A549 (cell line): ENCODE measurements around the gene MAP3K7CL. TPM values are rescaled to one million over a fixed set of nuclear protein-coding genes. Genes with fewer than 3 reads are reported as not detected.

Experiments
- ATAC-seq, 2 experiments: fragments of 200-7000 bp in 1 of 2; fragments of >200 bp in 1 of 2; cut with Nextera tagmentation in 1 of 2; cut with Tn5 transposase in 1 of 2; 3 replicates each; pipeline versions ENCODE4 v1.8.0 to v1.9.1; 2018 to 2020; ENCODE audit warnings: mild to moderate bottlenecking in 1 of 2, moderate library complexity in 1 of 2
- CTCF ChIA-PET: fragments of 300-600 bp; sonication (Branson Sonifier 250); formaldehyde crosslinking; extraction: SDS; loops from one replicate; lab custom pipeline; 2021; ENCODE audit warnings: antibody characterized with exemption, inconsistent platforms; lab: Yijun Ruan, JAX
- POLR2A ChIA-PET: fragments of 350-600 bp; formaldehyde crosslinking; extraction: SDS; loops from one replicate; lab custom pipeline; 2021; ENCODE audit warnings: antibody characterized with exemption, inconsistent platforms; lab: Yijun Ruan, JAX
- DNase-seq, 2 experiments: peaks; one replicate each; pipeline versions ENCODE4 v3.0.0 to v3.0.0-alpha.2; 2011 to 2016; ENCODE audit warnings: low read depth in 1 of 2, low spot score in 1 of 2
- FAIRE-seq: peaks from 2 replicates; lab custom pipeline; 2011; peaks lifted over from hg19 to GRCh38; lab: Jason Lieb, UNC
- H3K27ac ChIP-seq, 2 experiments: fragments of >200 bp; sonication (Bioruptor Twin); formaldehyde crosslinking; 3 replicates each; pipeline ENCODE4 v1.5.1; 2016 to 2017
- H3K4me1 ChIP-seq: fragments of >200 bp; sonication (Bioruptor Twin); formaldehyde crosslinking; 3 replicates; pipeline ENCODE4 v1.6.1; 2016
- H3K4me2 ChIP-seq: fragments of >200 bp; sonication (Bioruptor Twin); formaldehyde crosslinking; 3 replicates; pipeline ENCODE4 v1.6.1; 2016
- H3K4me3 ChIP-seq: fragments of >200 bp; sonication (Bioruptor Twin); formaldehyde crosslinking; 3 replicates; pipeline ENCODE4 v1.5.1; 2016
- H3K9me3 ChIP-seq: fragments of >200 bp; sonication (Bioruptor Twin); formaldehyde crosslinking; 3 replicates; pipeline ENCODE4 v1.6.1; 2016
- EHMT2 ChIP-seq: fragments of 200-600 bp; sonication (generic); IDR thresholded peaks from 2 replicates; pipeline ENCODE4 v1.6.1; 2016; ENCODE audit warnings: antibody characterized with exemption, low read depth, mild to moderate bottlenecking, moderate library complexity
- FOSL2 ChIP-seq, 2 experiments: fragments of 450-650 bp in 1 of 2; fragments of >200 bp in 1 of 2; sonication (Bioruptor Twin) in 1 of 2; formaldehyde crosslinking; IDR thresholded peaks; 2 replicates each; pipeline versions ENCODE4 v1.5.0 to v1.6.1; 2016 to 2020; ENCODE audit warnings: mild to moderate bottlenecking in 1 of 2, moderate library complexity in 1 of 2
- HEYL ChIP-seq: fragments of 250-450 bp; sonication (Bioruptor Pico); IDR thresholded peaks from 2 replicates; pipeline ENCODE4 v1.8.0; 2021; ENCODE audit warnings: mild to moderate bottlenecking, moderate library complexity
- HOXB13 ChIP-seq: fragments of 250-450 bp; sonication (Bioruptor Pico); IDR thresholded peaks from 2 replicates; pipeline ENCODE4 v1.5.0; 2020; ENCODE audit warnings: low read depth, mild to moderate bottlenecking, moderate library complexity
- JUNB ChIP-seq: fragments of >200 bp; sonication (Bioruptor Twin); formaldehyde crosslinking; IDR thresholded peaks from 2 replicates; pipeline ENCODE4 v1.6.1; 2016
- KDM5A ChIP-seq: fragments of 200-600 bp; sonication (generic); IDR thresholded peaks from 2 replicates; pipeline ENCODE4 v1.6.1; 2016; ENCODE audit warnings: antibody characterized with exemption, mild to moderate bottlenecking
- MAFK ChIP-seq: fragments of 450-650 bp; IDR thresholded peaks from 2 replicates; pipeline ENCODE4 v1.6.1; 2014; ENCODE audit not compliant: partially characterized antibody
- MYC ChIP-seq: IDR thresholded peaks from 2 replicates; pipeline ENCODE4 v1.6.1; 2012; ENCODE audit warnings: mild to moderate bottlenecking, inconsistent platforms, low read length, improper control_type of control experiment, borderline replicate concordance
- NR3C1 ChIP-seq: fragments of >200 bp; sonication (Bioruptor Twin); formaldehyde crosslinking; IDR thresholded peaks from 3 replicates; pipeline ENCODE4 v1.6.1; 2017
- POLR2A ChIP-seq: IDR thresholded peaks from 2 replicates; pipeline ENCODE4 v1.6.1; 2012; ENCODE audit warnings: mild to moderate bottlenecking, low read length
- RCOR1 ChIP-seq: fragments of 150-350 bp; IDR thresholded peaks from 2 replicates; pipeline ENCODE4 v1.6.1; 2014; ENCODE audit warnings: antibody characterized with exemption, low read length, low read depth
- RFX5 ChIP-seq: fragments of 450-650 bp; IDR thresholded peaks from 2 replicates; pipeline ENCODE4 v1.7.1; 2014; ENCODE audit warnings: antibody characterized with exemption, mild to moderate bottlenecking, moderate library complexity
- SMC3 ChIP-seq: fragments of >200 bp; sonication (Bioruptor Twin); formaldehyde crosslinking; IDR thresholded peaks from 3 replicates; pipeline ENCODE4 v1.6.1; 2018; ENCODE audit warnings: inconsistent platforms
- SREBF2 ChIP-seq: fragments of 450-650 bp; IDR thresholded peaks from 2 replicates; pipeline ENCODE4 v1.6.1; 2014; ENCODE audit warnings: mild to moderate bottlenecking, moderate library complexity
- ZSCAN20 ChIP-seq: fragments of 250-450 bp; sonication (Bioruptor Pico); IDR thresholded peaks from 2 replicates; pipeline ENCODE4 v1.8.0; 2022; ENCODE audit warnings: mild to moderate bottlenecking, moderate library complexity
- WGBS: methylation state at CpG from one replicate; pipeline ENCODE4 v1.1.6; 2017; ENCODE audit errors: missing lambda C conversion rate; 5-methylcytosine and 5-hydroxymethylcytosine counted together
- polyA plus RNA-seq, 4 experiments: library from polyadenylated mRNA; depleted of rRNA in 3 of 4; stranded (reverse); fragments of >200 nt; fragmentation: RNase III in 1 of 4; extraction: RNeasy Plus Mini Kit Qiagen cat#74134 plus additional on column Dnase treatment in 1 of 4; gene quantifications; 2 replicates in 3 of 4; 3 replicates in 1 of 4; pipeline ENCODE4 v1.2.3, GENCODE V29; 2011 to 2017
- TF ChIP-seq, protein P1 (sequence below): IDR thresholded peaks from 2 replicates; pipeline ENCODE4 v1.6.1; 2012
- TF ChIP-seq, protein P2 (sequence below): fragments of 250-450 bp; sonication (Bioruptor Pico); IDR thresholded peaks from 2 replicates; pipeline ENCODE4 v1.5.0; 2021; ENCODE audit warnings: mild to moderate bottlenecking, moderate library complexity, borderline replicate concordance
- TF ChIP-seq, protein P3 (sequence below): fragments of >200 bp; sonication (Bioruptor Twin); formaldehyde crosslinking; IDR thresholded peaks from 3 replicates; pipeline ENCODE4 v1.6.1; 2016

The MAP3K7CL gene
- polyA plus RNA-seq, 2 of the 4 experiments (the other 2 are of a cell fraction): 2.9 to 5.7 TPM

DNA sequence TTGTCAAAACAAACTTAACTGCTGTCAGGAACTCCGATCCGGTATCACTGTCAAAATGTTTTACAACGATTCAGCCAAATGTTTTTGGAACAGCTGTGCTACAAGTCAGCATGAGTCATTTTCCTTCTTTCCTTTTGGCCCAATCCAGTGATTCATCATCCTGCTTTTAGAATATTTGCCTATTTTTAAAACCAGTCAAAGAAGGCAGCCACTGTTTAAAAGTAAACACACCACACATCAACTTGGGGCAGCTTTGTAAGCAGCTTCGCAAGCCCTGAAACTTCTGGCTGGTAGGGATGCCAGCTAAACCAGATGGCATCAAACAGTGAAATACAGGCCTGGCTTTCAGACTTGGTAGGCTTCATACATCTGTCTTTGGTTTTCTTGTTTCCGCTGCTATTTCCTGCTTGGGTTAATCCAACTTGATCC lies 14.9 kb downstream of the MAP3K7CL start:
- H3K4me3 ChIP-seq: no peak overlapping the region
- peak overlapping the region; percentile 37 for H3K4me2 ChIP-seq
- TF ChIP-seq, protein P1, sequence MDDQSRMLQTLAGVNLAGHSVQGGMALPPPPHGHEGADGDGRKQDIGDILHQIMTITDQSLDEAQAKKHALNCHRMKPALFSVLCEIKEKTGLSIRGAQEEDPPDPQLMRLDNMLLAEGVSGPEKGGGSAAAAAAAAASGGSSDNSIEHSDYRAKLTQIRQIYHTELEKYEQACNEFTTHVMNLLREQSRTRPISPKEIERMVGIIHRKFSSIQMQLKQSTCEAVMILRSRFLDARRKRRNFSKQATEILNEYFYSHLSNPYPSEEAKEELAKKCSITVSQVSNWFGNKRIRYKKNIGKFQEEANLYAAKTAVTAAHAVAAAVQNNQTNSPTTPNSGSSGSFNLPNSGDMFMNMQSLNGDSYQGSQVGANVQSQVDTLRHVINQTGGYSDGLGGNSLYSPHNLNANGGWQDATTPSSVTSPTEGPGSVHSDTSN: no peak
- TF ChIP-seq RCOR1: no peak
- TF ChIP-seq FOSL2 (IDR thresholded peaks at IDR 0.05): peak; percentile 57
- peak; percentile 52 for TF ChIP-seq FOSL2 (CRISPR knock-in tag; IDR thresholded peaks at IDR 0.05)
- peak; percentile 31; the same call in 1 of the 2 replicates for TF ChIP-seq JUNB
- TF ChIP-seq SREBF2: no peak
- ChIA-PET CTCF (interaction anchor here (0.7 to 2.9 kb wide), 2 partner anchors 19 to 31 kb away, joined by 3 to 16 read pairs; no protein-coding TSS in a partner anchor), POLR2A (no interaction called here)
- peak; percentile 34 to 60; a peak in 2 of 6 replicates for ATAC-seq
- no peak overlapping the region for H3K27ac ChIP-seq
- peak; percentile 3 to 17 for DNase-seq
- no peaks in the 10 kb centered on the region for H3K9me3 ChIP-seq
- 21% methylated on average over 5 of the region's 5 CpGs for WGBS
- H3K4me1 ChIP-seq: peaks cover 11% of the 10 kb centered on the region; the same call in 2 of the 3 replicates
- no peak for FAIRE-seq

DNA sequence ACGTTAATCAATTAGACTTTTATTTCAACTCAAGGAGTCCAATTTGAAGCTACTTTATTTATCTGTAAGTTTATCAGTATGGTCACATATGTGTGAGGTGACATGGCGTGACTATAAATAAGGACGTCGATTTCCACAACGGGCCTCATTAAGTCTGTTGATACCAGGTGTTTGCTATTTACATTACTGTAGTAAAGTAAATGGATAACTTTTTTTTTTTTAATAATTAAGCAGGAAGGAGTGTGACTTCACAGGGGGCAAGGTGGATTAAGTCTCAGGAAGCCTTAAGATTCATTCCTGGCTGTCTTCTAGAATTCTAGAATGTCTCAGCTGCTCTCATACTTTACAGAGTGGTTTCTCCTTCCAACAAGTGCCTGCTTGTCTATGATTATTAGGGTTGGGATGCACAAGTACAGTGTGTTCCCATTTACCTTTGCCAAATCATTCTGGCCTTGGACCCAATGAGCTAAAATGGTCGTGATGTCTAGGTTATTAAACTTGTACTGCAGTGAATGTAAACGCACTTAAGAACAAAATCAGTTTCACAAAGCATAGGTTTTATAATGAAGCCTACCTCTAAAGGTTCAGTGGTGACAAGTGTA lies 15.5 kb downstream of the MAP3K7CL start:
- no peak for DNase-seq
- CTCF ChIA-PET: interaction anchor here (0.7 to 2.9 kb wide), 2 partner anchors 19 to 32 kb away, joined by 3 to 16 read pairs; no protein-coding TSS in a partner anchor
- TF ChIP-seq, protein P1: no peak
- TF ChIP-seq EHMT2 (no peak), KDM5A (no peak), HOXB13 (CRISPR knock-in tag) (no peak), RFX5 (no peak), MAFK (no peak), MYC (no peak), NR3C1 (no peak), SMC3 (no peak), HEYL (CRISPR knock-in tag) (no peak), ZSCAN20 (CRISPR knock-in tag) (no peak), POLR2A (no peak)
- TF ChIP-seq, protein P2, sequence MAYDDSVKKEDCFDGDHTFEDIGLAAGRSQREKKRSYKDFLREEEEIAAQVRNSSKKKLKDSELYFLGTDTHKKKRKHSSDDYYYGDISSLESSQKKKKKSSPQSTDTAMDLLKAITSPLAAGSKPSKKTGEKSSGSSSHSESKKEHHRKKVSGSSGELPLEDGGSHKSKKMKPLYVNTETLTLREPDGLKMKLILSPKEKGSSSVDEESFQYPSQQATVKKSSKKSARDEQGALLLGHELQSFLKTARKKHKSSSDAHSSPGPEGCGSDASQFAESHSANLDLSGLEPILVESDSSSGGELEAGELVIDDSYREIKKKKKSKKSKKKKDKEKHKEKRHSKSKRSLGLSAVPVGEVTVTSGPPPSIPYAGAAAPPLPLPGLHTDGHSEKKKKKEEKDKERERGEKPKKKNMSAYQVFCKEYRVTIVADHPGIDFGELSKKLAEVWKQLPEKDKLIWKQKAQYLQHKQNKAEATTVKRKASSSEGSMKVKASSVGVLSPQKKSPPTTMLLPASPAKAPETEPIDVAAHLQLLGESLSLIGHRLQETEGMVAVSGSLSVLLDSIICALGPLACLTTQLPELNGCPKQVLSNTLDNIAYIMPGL: no peak
- TF ChIP-seq, protein P3, sequence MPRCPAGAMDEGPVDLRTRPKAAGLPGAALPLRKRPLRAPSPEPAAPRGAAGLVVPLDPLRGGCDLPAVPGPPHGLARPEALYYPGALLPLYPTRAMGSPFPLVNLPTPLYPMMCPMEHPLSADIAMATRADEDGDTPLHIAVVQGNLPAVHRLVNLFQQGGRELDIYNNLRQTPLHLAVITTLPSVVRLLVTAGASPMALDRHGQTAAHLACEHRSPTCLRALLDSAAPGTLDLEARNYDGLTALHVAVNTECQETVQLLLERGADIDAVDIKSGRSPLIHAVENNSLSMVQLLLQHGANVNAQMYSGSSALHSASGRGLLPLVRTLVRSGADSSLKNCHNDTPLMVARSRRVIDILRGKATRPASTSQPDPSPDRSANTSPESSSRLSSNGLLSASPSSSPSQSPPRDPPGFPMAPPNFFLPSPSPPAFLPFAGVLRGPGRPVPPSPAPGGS: no peak
- TF ChIP-seq, all 56 proteins: peak for 0
- ATAC-seq (no peak), FAIRE-seq (no peak)
- POLR2A ChIA-PET: no interaction called here
- Histone ChIP-seq H3K9me3 (no peaks in the 10 kb centered on the region), H3K4me3 (no peak overlapping the region), H3K4me1 (peaks cover 11% of the 10 kb centered on the region; the same call in 2 of the 3 replicates), H3K4me2 (peak overlapping the region; percentile 37; the same call in 2 of the 3 replicates), H3K27ac (no peak overlapping the region)
- WGBS: 73% methylated on average over 7 of the region's 7 CpGs
